Skin epidermis (tissue), 12 donors: Measurements from ENCODE around the gene TMC7.
"Not testable (repeated sequence)": the region's sequence is repeated elsewhere in the genome, so short reads cannot be mapped to it uniquely, and the experiment has no call there.

ENCODE experiments used
- H3K27ac ChIP-seq, 21 experiments: fragments of 200-600 bp; sonication (generic) in 11 of 21; one replicate each; pipeline ENCODE4 v1.5.0; 2020; ENCODE audit warnings: mild to moderate bottlenecking in 3 of 21, inconsistent platforms in 2 of 21, moderate library complexity in 2 of 21
- H3K4me3 ChIP-seq, 7 experiments: fragments of 200-600 bp; sonication (generic) in 2 of 7; one replicate each; pipeline ENCODE4 v1.5.0; 2020; ENCODE audit warnings: inconsistent platforms in 2 of 7, mild to moderate bottlenecking in 2 of 7, moderate library complexity in 1 of 7

TMC7 gene

GRCh38 chr16:18969855-18970240 lies 13.9 kb upstream of the TMC7 start:
- Histone ChIP-seq H3K4me3 (no peak overlapping the region), H3K27ac (no peak overlapping the region)

- no peak overlapping the region for H3K27ac ChIP-seq
- no peak overlapping the region for H3K4me3 ChIP-seq
These were observed 8.6 kb upstream of the TMC7 start for GRCh38 chr16:18975109-18975508.

- Histone ChIP-seq H3K4me3 (no peak overlapping the region), H3K27ac (no peak overlapping the region)
These were observed 3.8 kb upstream of the TMC7 start for GRCh38 chr16:18979936-18980335.

- Histone ChIP-seq H3K4me3 (peak overlapping the region; percentile 44 to 58 (median 53)), H3K27ac (peak overlapping the region in 8 of 21 experiments; percentile 18 to 81 (median 50))
These were observed 786 bp downstream of the TMC7 start for GRCh38 chr16:18984435-18985005.

GRCh38 chr16:18985256-18985655 lies 1.5 kb downstream of the TMC7 start:
- not testable (repeated sequence) for H3K4me3 ChIP-seq, H3K27ac ChIP-seq

- not testable (repeated sequence) for H3K27ac ChIP-seq, H3K4me3 ChIP-seq
These were observed 8.0 kb downstream of the TMC7 start for GRCh38 chr16:18991731-18992130.

- not testable (repeated sequence) for H3K27ac ChIP-seq
These were observed 9.8 kb downstream of the TMC7 start for GRCh38 chr16:18993531-18993930.

GRCh38 chr16:18994181-18994580 lies 10.4 kb downstream of the TMC7 start:
- H3K27ac ChIP-seq, H3K4me3 ChIP-seq: not testable (repeated sequence)

More at GRCh38 chr16:18993531-18993930, 9.8 kb downstream of the TMC7 start:
- H3K4me3 ChIP-seq = not testable (repeated sequence)

- not testable (repeated sequence) for H3K4me3 ChIP-seq, H3K27ac ChIP-seq
These were observed 11.7 kb downstream of the TMC7 start for GRCh38 chr16:18995406-18995805.

GRCh38 chr16:18996536-18996935 lies 12.8 kb downstream of the TMC7 start:
- H3K27ac ChIP-seq, H3K4me3 ChIP-seq: not testable (repeated sequence)

- H3K27ac ChIP-seq = peak overlapping the region in 2 of 21 experiments; percentile 2 to 3
- H3K4me3 ChIP-seq = not testable (repeated sequence)
These were observed 13.3 kb downstream of the TMC7 start for GRCh38 chr16:18997001-18997400.

GRCh38 chr16:18999045-18999393 lies 15.3 kb downstream of the TMC7 start:
- H3K4me3 ChIP-seq = no peak overlapping the region
- H3K27ac ChIP-seq = peak overlapping the region in 6 of 21 experiments; percentile 7 to 57 (median 32)

- peak overlapping the region in 4 of 21 experiments; percentile 21 to 44 (median 34) for H3K27ac ChIP-seq
- no peak overlapping the region for H3K4me3 ChIP-seq
These were observed 18.1 kb downstream of the TMC7 start for GRCh38 chr16:19001788-19002187.

GRCh38 chr16:19003935-19004334 lies 20.2 kb downstream of the TMC7 start:
- Histone ChIP-seq H3K27ac (no peak overlapping the region), H3K4me3 (no peak overlapping the region)

GRCh38 chr16:19005561-19006445 lies 22.1 kb downstream of the TMC7 start:
- Histone ChIP-seq H3K4me3 (no peak overlapping the region), H3K27ac (peak overlapping the region in 7 of 21 experiments; percentile 0 to 64 (median 49))

GRCh38 chr16:19006446-19007315 lies 22.9 kb downstream of the TMC7 start:
- Histone ChIP-seq H3K4me3 (no peak overlapping the region), H3K27ac (peak overlapping the region in 4 of 21 experiments; percentile 0 to 62 (median 46))

GRCh38 chr16:19008245-19009169 lies 24.8 kb downstream of the TMC7 start:
- Histone ChIP-seq H3K4me3 (no peak overlapping the region), H3K27ac (no peak overlapping the region)

- Histone ChIP-seq H3K27ac (no peak overlapping the region), H3K4me3 (no peak overlapping the region)
These were observed 27.5 kb downstream of the TMC7 start for GRCh38 chr16:19011169-19011731.

- Histone ChIP-seq H3K27ac (no peak overlapping the region), H3K4me3 (no peak overlapping the region)
These were observed 30.7 kb downstream of the TMC7 start for GRCh38 chr16:19014461-19014860.
